Measurements from ENCODE around the gene SPAG5.

The SPAG5 gene

DNA sequence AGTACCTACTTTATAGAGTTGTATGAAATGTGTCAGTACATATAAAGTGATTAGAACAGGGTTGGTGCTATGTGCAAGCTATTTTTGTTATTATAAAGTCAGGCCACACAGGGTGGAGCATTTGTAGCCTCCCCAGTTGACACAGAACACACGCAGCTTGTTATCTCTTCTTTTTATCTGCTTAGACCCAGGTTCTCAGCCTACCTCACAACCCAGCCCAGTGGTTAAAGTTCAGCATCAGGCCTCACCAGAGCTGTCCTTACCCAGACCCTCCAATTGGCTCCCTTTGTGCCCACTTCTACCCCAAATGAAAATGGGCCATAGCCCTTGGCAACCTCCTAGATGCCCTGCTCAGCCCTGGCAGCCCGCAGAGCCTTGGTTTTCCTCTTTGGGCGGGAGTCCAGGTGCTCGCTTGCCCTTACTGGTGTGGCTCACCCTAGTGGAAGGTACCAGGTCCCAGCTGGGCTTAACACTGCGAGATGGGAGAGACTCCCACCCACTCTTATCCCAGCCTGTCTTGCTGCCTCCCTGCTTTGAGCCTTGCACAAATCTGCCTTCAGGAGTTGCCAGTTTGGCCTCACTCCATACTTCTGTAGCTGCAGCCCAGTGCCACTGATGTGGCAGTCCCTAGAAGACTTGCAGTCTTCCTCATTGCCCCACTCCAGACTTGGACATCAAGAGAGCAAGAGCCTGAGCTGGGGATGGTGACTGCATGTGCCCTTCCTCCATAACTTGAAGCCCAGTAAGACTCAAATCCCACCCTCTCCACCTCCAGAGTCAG lies 26.4 kb downstream of the SPAG5 start:
- no peak for DNase-seq

DNA sequence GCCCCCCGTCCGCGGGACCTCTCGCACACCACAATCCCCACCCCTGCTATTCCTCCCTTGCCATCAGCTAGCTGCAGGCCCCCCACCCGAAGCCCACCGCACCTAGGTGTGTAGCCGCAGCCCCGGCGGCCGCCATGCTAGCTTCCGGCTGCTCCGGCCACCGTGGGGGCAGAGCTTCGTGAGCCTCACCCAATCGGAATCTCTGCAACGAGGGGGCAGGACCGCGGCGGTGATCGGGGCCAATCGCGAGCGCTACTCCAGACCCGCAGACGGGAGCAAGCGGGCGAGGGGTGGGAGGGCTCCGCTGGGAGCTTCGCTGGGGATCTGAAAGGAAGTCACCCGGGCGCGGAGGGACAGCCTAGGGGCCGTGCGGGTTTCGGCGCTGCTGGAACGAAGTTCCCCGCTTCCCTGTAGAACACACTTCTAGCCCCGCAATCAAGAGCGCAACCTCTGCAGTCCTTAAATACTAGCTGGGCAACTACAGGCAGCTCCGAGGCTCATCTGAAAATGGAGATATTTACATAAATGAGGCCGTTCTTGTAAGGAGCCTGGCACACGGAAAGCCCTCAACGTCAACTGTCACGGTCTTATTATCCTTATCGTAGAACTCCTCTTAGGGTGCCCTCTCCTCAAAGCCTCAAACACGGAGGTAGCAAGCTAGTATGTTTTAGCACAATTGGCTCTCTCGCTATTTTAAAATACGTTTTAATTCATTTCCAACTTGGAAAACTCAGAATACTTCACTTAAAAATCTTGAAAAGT lies 27.3 kb downstream of the SPAG5 start, which contains the start of gene PIGS:
Gene PIGS (minus strand): TSS at position 164 of the 762 bp plus-strand sequence. CDS start 28 bp downstream, at position 136.
- DNase-seq: peak; percentile 97

DNA sequence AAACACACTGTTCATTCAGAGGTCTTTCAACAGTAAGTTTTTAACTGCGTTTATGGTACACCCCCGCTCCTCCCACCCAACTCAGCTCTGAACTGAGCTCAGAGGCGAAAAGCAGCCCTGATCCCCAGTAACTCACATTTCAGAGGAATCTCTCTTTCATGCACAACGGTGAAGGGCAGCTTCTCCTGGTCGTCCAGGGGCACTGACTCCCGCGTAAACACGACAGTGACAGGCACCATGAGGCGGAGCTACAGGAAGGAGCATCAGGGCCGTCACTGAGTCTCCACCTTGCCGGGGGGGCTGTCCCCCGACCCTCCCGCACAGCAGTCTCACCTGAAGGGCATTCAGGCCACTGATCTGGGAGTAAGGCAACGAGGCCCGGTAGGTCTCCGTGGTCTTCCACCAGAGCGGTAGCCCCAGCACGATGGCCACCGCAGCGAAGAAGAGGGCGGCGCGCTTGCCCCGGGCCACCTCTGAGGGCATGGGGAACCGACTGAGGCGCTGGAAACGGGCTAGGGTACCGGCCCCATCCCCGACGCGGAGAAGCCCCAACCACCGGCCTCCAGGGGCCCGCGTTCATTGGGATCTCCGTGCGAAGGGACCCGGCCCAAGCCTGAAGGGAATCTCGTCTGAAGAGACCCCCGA lies 28.0 kb downstream of the SPAG5 start:
- peak; percentile 64 for DNase-seq

DNA sequence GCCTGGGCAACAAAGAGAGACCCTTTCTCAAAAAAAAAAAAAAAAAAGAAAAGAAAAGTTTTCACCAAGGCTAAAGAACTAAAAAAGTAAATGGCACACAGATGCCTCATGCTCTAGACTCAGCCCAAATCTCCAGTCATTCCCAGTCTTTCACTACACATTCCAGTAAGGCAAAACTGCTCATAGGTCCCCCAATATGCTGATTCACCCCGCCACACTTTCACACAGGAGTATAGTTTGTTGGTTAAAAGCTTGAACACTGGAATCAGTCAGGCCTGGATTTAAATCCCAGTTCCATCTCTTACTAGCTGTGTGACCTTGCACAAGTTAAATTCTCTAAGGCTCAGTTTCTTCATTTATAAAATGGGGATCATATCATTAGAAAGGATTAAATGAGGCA lies 29.4 kb downstream of the SPAG5 start:
- no peak for DNase-seq

DNA sequence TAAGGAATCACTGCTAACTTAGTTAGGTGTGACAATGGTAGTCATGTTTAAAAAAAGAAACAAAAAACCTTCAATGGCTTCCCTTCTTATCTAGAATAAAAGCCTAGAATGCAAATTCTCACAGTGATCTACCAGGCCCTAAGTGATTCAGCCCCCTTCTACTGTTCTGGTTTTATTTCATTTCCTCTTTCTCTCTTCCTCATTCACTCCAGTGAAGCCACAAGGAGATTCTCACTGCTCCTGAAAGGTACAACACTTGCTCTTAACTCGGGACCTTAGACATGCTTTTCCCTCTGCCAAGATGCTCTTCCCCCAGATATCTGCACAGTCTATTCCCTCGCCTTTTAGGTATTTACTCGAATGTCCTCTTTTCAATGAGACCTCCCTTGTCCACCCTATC lies 31.2 kb downstream of the SPAG5 start:
- DNase-seq: no peak

DNA sequence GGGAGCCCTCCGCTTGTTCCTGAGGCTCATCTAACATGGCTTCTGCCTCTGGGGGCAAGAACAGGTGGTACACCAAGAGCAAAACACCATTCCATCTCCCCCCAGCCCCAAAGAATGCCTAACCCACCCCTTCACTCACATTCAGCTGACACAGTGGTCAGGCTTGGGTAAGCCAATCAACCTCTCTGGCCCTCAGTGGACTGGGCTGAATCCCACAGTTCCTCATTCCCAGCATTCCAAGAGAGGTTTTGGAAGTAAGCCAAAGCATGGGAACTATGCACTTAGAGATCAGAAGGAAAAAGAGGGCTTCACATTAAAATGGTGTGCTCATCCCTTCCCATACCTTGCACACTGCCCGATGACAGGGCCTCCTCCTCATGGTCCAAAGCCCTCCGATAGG lies 35.4 kb downstream of the SPAG5 start:
- no peak for DNase-seq

DNA sequence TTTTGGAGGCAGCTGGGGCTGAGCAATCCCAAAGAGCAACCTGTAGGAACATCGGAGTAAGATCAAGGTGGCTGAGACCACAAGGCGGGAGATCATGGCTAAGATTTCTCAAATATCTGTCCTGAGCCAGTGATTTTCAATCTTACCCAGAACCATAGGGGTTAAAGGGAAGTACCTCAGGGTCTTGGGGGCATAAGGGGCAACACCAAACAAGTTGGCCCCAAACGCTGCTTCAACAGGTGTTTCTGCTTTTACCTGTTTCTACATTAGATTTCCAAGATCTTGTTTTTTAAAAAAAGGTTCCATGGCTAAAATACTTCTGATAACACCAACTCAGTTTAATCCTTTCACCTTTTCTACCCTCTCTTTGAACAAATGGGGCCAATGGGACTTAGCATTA lies 43.8 kb downstream of the SPAG5 start:
- no peak for DNase-seq

DNA sequence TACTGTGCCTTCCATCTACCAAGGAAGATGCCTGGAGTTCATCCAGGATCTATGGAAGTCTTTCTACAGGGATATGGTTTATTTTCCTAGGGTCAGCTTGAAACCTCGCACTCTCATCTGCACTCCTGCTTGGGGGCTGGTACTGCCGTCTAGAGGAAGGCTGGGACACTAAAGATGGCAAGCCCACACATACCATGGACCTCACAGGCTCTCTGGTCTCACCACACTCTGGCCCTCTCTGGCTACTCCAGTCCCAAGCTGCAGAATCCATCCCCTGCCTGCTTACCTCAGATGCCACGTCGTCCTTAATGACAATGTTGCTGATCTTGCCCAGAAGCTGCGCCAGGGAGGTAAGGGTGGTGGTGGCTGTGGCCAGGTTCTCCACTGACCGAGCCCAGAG lies 44.3 kb downstream of the SPAG5 start:
- no peak for DNase-seq

DNA sequence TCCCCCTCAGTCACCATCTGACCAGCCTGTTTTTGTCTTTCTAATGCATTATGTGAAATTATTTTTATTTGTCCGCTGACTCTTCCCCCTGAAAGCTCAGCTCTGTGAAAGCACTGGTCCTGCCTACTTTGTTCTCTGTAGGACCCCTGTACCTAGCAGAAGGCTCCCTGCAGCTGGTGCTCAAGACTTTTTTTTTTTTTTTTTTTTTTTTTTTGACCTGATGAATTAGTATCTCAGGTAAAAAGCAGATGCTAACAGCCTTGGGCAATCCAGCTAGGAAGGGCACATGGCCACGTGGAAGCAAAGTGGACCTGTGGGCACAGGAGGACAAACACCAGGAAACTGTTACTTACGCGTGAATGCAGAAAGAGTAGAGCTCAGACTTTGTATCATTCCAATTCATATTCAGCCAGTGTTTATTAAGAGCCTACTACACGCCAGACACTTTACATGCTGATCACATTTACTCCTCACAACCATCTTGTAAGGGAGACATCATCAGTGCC lies 45.8 kb downstream of the SPAG5 start:
- no peak for DNase-seq

DNA sequence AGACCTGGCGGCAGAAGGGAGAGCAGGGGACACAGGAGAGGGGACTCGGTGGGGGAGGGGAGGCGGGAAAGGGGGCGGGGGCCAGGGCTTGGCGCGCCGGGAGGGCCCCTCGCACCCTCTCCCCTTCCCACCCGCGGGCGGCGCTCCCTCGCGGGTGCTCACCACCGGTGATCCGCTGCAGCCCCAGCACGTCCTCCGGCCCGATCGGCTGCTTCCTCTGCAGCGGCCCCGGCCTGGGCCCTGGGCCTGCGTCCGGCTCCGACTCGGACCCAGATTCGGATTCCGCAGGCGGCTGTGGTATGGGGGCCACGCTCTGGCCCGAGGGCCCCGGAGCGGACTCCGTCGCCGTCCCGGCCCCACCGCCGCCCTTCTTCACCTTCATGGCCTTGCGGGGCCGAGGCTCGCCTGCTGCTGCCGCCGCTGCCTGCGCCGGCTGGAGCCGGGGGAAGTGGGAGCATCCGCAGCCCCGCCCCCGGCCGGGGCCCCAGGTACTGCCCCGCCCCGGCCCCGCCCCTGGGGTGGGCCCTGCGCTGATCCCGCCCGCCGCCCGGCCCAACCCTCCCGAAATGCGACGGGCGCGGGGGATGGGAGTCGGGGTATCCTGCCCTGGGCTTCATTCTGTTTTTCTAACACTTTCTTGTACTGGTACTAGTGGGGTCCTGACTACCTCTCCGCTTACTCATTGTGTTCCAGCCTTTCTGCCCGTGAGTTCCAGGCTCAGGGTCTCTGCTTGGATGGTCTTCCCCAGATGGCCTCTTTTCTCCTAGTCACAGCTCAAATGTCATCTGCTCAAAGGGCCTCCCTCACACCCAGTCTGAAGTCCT lies 46.4 kb downstream of the SPAG5 start, which contains the start of gene UNC119:
Gene UNC119 (minus strand): TSS at position 449 of the 824 bp plus-strand sequence. CDS start 67 bp downstream, at position 382.
- DNase-seq: peak; percentile 86

DNA sequence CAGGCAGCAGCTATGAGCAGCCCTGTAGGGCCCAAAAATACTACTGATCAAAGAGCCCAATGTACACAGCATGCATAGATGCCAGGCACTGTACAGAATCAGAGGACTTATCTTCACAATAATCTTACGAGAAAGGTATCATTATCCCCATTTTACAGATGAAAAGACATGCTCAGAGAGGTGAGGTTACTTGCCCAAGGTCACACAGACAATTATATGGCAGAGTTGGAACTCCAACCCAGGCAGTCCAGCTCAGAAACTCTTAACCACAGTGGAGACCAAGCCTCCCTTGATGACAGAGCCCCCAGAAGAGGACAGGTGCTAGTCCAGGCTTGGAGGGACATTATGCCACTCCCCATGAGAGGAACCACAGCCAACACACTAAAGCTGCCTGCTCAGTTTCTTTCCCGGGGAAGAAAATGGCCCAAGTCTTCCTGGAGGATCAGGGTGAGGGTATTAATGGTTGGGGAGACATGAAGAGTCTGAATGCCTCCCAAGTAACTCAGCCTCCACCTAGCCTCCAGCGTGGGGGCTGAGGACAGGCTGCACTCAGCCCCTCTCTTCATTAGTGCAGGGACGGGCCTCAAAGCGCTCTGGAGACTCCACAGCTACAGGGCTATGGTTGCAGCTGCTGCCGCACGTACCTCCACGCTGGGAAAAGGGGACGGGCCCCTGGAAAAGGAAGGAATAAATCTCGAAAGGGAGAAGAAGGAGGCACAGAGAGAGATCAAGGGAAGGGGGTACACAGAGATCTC lies 47.2 kb downstream of the SPAG5 start:
- DNase-seq: no peak

DNA sequence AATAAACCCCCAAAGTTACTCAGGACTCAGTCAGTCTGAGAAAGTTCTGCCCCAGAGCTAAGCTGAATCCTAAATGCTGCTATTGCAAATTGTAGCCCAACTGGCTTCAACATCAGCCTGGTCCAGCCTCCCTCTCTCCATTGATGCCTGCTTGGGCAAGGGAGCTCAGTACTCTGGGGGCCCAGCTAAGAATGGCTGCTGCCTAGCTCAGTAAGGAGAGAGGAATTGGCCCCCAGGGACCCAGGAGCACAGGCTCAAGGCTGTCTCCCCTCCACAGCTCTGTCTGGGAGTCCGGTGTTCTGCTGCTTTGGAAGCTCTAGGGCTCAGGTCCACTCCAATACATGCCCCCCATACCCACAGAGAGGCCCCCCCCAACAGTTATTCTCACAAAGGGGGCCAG lies 48.0 kb downstream of the SPAG5 start:
- DNase-seq: no peak

DNA sequence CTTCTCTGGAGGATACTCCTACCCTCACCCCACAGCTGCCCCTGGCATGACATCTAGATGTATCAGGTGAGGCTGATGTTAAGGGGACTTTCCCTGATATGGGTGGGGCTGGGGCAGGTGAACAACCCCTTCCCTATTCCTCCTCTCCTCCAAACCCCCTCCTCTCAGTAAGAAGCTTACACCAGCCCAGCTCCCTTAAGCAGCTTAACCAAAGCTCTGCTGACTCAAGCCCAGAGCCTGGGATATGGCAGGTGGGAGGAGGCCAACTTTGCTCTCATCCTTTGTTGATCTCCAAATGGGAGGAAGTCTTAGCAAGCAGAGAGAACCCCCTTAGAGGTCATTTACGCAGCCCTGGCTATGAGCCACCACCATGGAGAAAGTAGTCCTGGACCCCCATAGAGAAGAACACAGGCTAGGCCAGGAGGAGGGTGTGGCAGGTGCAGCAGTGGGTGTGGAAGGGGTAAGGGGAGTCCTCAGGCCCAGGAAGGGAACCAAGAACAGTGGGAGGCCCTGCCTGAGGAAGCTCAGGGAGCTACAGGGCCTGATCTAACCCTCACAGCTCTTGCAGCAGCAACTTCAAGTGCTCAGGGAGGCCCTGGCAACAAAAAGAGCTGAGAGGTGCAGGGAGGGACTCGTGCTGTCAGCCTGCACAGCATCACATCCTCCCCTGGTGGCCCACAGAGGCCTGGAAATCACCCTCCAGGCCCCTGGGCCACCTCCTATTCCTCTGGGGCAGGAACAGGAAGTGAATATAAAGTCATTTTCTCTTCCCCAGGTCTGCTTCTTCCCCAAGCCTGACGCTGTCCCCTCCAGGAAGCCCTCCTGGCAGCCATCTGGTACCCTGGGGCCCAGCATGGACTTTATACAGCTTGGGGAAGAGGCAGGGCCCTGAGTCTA lies 49.3 kb downstream of the SPAG5 start:
- DNase-seq: peak; percentile 81

DNA sequence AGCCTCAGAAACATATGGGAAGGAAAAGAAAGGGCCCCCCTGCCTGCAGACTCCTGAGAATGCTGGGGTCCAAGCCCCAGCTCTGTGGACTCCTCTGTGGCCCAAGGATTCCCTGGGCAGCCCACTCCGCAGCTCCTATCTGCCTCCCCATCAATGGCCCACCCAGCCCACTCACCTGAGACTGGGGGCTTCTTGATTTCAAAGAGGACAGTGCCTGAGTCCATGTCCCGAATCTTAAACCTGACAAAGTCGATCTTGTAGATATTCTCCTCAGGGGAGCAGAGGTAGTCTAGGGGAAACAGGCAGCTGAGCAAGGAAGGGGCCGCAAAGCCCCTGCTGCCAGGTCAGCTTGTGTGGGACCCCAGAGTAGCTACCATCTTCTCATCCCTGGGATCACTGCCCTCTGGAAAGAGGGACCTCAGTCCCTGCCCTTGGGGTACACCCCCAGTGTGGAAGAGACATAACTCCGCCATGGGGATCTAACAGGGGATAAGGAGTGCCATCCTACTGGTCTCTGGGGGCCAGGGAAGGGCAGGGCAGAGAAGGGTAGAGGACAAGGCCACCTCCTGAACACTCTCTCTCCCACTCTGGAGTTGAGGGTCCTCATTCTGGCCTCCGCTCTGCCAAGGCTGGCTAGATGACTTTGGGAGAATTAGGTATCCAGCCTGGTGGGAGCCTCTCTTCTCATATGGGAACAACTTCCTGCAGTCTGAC lies 50.3 kb downstream of the SPAG5 start:
- no peak for DNase-seq

DNA sequence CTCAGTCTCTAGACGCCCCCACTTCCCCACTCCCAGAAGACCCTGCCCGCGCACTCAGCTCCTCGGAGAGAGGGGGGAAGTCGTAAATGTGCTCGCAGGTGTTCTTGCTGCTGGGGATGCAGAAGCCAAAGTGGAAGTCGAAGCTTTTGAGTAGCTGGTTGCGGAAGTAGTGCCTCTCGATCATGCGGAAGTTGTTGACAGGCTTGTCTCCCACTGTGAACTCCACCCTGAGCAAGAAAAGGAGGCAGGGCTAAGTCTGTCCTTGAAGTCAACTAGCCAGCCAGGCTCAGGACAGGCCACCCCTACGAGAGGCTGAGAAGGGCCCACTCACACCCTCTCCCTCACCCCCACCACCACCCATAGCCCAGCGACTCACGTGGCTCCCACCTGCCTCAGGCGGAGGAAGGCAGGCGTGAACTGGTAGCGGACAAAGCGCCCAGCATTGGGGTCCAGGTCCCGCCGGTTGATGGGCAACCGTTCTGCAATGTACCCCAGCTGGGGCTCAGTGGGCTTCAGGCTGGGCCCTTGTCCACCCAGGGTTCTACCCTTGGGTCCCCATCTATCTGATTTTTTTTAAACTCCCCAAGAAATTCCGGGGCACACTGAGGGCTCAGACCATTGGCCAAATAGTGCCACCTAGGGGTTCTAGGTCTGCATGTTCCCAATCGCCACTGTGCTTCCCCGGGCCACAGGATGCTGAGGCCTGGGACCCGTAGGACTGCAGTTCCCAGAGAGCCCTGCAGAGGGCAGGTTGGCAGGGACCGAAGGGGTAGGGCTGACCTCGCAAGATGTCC lies 51.0 kb downstream of the SPAG5 start:
- peak; percentile 89 for DNase-seq

DNA sequence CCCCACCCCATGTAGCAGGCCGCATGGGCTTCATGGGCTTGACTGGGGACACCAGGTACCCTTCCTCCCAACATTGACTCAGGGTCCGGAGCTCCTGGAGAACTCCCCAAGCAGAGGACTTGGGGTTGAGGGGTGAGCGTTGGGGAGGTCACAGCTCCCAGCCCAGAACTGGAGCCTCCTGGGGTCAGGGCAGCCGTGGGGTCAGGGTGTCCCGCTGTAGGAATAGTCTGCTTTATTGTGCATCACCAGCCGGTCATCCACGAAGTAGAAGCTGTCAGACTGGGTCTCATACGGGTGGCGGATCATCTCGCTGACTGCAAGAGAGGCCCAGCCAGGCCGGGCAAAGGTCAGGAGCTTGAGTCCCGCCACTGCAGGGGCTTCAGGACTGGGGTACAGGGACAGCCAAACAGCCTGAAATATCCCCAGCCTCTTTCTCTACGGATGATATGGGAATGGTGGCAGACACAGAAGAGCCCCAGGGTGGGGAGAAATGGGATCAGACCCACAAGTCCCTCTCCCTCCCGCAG lies 51.7 kb downstream of the SPAG5 start:
- no peak for DNase-seq

DNA sequence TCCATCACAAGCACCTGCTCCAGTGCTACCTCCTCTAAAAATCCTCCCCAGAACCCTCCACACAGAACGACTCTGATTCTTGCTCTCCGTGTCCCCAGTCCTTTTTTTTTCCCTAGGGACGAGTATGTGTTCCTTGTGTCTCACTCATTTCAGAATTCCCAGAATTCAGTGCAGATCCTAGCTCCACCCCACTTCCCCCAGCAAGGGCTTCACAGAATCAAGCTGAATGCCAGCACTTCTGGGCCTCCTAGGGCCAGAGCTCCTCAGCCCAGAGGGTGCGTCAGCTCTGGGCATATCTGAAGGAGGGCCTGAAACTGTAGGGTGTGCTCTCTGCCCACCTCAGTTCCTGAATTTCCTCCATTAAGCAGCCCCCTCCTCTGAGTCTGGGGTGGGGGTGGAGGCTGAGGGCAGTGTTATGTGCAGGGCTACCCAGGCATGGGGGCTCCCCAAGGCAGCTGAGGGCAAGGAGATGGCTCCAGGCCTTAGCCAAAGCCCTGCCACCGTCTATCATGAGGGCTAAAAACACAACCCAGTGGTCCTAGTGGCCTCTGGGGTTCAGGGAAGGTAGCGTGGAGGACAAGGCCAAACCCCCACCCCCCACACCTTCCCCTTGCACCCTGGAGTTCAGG lies 52.9 kb downstream of the SPAG5 start:
- no peak for DNase-seq

DNA sequence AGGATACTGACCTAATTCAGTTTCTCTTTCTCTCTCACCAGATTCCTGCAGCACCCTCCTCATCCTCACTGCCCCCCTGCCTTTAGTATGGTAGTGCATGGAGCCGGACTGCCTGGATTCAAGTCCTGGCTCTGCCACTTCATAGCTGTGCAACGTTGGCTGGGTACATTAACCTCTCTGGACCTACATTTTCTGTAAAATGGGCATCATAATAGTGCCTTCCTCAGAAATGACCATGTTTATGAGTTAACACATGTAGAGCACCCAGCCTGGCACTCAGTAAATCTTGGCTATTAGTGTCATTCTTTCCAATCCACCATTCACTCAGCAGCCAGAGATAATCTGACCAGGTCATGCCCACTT lies 53.7 kb downstream of the SPAG5 start:
- DNase-seq: no peak

All from activated CD4-positive, alpha-beta T cell treated with anti-CD3 and anti-CD28 coated beads, Interleukin-10, Interleukin-2, amounts not matched to agents 100 ng/mL and 50 ng/mL, durations not matched to agents 16 hours and 8 hours (primary cell).